Astrocyte (in vitro differentiated cells and primary cell): ENCODE data around the gene BEND6. TPM values are rescaled to one million over a fixed set of nuclear protein-coding genes. Genes with fewer than 3 reads are reported as not detected.

Source experiments
- DNase-seq: peaks from one replicate; pipeline ENCODE4 v3.0.0-alpha.2; 2010; ENCODE audit warnings: low read depth
- FAIRE-seq: peaks from 2 replicates; lab custom pipeline; 2011; peaks lifted over from hg19 to GRCh38; lab: Jason Lieb, UNC
- H2AFZ ChIP-seq: 2 replicates; pipeline ENCODE4 v1.6.0; 2012; ENCODE audit warnings: low read depth, low read length, inconsistent platforms
- H3K27ac ChIP-seq: 2 replicates; pipeline ENCODE4 v1.5.1; 2011; ENCODE audit warnings: low read depth, low read length, inconsistent platforms
- H3K27me3 ChIP-seq: 2 replicates; pipeline ENCODE4 v1.6.0; 2011; ENCODE audit warnings: low read length, inconsistent platforms; ENCODE audit not compliant: insufficient read depth
- H3K36me3 ChIP-seq: 2 replicates; pipeline ENCODE4 v1.5.1; 2011; ENCODE audit warnings: low read length, inconsistent platforms; ENCODE audit not compliant: insufficient read depth
- H3K4me1 ChIP-seq: 2 replicates; pipeline ENCODE4 v1.5.1; 2011; ENCODE audit warnings: low read length, inconsistent platforms; ENCODE audit not compliant: insufficient read depth
- H3K4me2 ChIP-seq: 2 replicates; pipeline ENCODE4 v1.6.0; 2012; ENCODE audit warnings: low read length, inconsistent platforms
- H3K4me3 ChIP-seq: 2 replicates; pipeline ENCODE4 v1.5.1; 2011; ENCODE audit warnings: low read depth, mild to moderate bottlenecking, low read length, inconsistent platforms; ENCODE audit not compliant: insufficient read depth
- H3K79me2 ChIP-seq: 2 replicates; pipeline ENCODE4 v1.6.0; 2012; ENCODE audit warnings: mild to moderate bottlenecking, low read length, inconsistent platforms; ENCODE audit not compliant: insufficient read depth
- H3K9ac ChIP-seq: 2 replicates; pipeline ENCODE4 v1.6.0; 2012; ENCODE audit warnings: mild to moderate bottlenecking, low read length, inconsistent platforms
- H3K9me3 ChIP-seq: 2 replicates; pipeline ENCODE4 v1.5.1; 2012; ENCODE audit warnings: low read depth, mild to moderate bottlenecking, low read length, inconsistent platforms; ENCODE audit not compliant: insufficient read depth
- H4K20me1 ChIP-seq: 2 replicates; pipeline ENCODE4 v1.6.0; 2012; ENCODE audit warnings: low read length, inconsistent platforms; ENCODE audit not compliant: insufficient read depth
- H3K27ac Mint-ChIP-seq: one replicate; pipeline ENCODE4 v1.8.0; 2021; ENCODE audit warnings: mild to moderate bottlenecking, mixed read lengths; ENCODE audit not compliant: unreplicated experiment
- H3K27me3 Mint-ChIP-seq: one replicate; pipeline ENCODE4 v1.8.0; 2021; ENCODE audit warnings: low read depth, mixed read lengths; ENCODE audit not compliant: unreplicated experiment
- H3K36me3 Mint-ChIP-seq: one replicate; pipeline ENCODE4 v1.8.0; 2021; ENCODE audit warnings: low read depth, mixed read lengths; ENCODE audit not compliant: unreplicated experiment
- H3K4me1 Mint-ChIP-seq: one replicate; pipeline ENCODE4 v1.8.0; 2021; ENCODE audit warnings: low read depth, mixed read lengths; ENCODE audit not compliant: unreplicated experiment
- H3K4me3 Mint-ChIP-seq: one replicate; pipeline ENCODE4 v1.8.0; 2021; ENCODE audit warnings: mild to moderate bottlenecking, moderate library complexity, mixed read lengths; ENCODE audit not compliant: unreplicated experiment
- H3K9me3 Mint-ChIP-seq: one replicate; pipeline ENCODE4 v1.8.0; 2021; ENCODE audit warnings: mild to moderate bottlenecking, mixed read lengths; ENCODE audit not compliant: unreplicated experiment
- CTCF ChIP-seq: IDR thresholded peaks from 2 replicates; pipeline ENCODE4 v1.5.1; 2011; ENCODE audit warnings: low read depth, mild to moderate bottlenecking, inconsistent platforms, low read length, moderate library complexity; ENCODE audit not compliant: insufficient read depth
- EZH2 ChIP-seq: IDR thresholded peaks from 2 replicates; pipeline ENCODE4 v1.6.1; 2012; ENCODE audit warnings: mild to moderate bottlenecking, low read length, inconsistent platforms; ENCODE audit not compliant: insufficient read depth
- total RNA-seq: library from RNA; stranded (reverse); gene quantifications from 2 replicates; pipeline ENCODE4 v1.2.1, GENCODE V29; 2021

BEND6 gene
- total RNA-seq, 1 donor from 2014 or later: 8.3 TPM

GRCh38 chr6:56949925-56950495 lies 4.9 kb upstream of the BEND6 start:
- Histone ChIP-seq H3K79me2 (peaks cover 27% of the 10 kb centered on the region), H3K36me3 (peaks cover 6% of the 10 kb centered on the region), H3K4me2 (peak overlapping the region; percentile 20), H3K27me3 (no peaks in the 10 kb centered on the region), H3K4me1 (peaks cover 23% of the 10 kb centered on the region), H3K4me3 (no peak overlapping the region), H4K20me1 (peaks cover 8% of the 10 kb centered on the region), H3K27ac (peak overlapping the region; percentile 25), H2AFZ (no peak overlapping the region), H3K9me3 (no peaks in the 10 kb centered on the region), H3K9ac (no peak overlapping the region)
- DNase-seq: peak; percentile 55
- H3K27ac Mint-ChIP-seq: peak overlapping the region; percentile 27
- H3K4me1 Mint-ChIP-seq: peaks cover 14% of the 10 kb centered on the region
- no peak overlapping the region for H3K4me3 Mint-ChIP-seq
- peaks cover 9% of the 10 kb centered on the region for H3K36me3 Mint-ChIP-seq
- H3K9me3 Mint-ChIP-seq: no peaks in the 10 kb centered on the region
- no peak for TF ChIP-seq EZH2
- no peak for TF ChIP-seq CTCF
- H3K27me3 Mint-ChIP-seq: no peaks in the 10 kb centered on the region
- FAIRE-seq: no peak

GRCh38 chr6:56951049-56951831 lies 3.7 kb upstream of the BEND6 start:
- H3K36me3 Mint-ChIP-seq: peaks cover 9% of the 10 kb centered on the region
- peaks cover 16% of the 10 kb centered on the region for H3K4me1 Mint-ChIP-seq
- no peak overlapping the region for H2AFZ ChIP-seq
- peaks cover 8% of the 10 kb centered on the region for H4K20me1 ChIP-seq
- no peak for FAIRE-seq
- H3K4me3 Mint-ChIP-seq: no peak overlapping the region
- no peaks in the 10 kb centered on the region for H3K9me3 ChIP-seq
- H3K9me3 Mint-ChIP-seq: no peaks in the 10 kb centered on the region
- DNase-seq: no peak
- peak overlapping the region; percentile 2 for H3K4me2 ChIP-seq
- no peak overlapping the region for H3K4me3 ChIP-seq
- no peak overlapping the region for H3K9ac ChIP-seq
- H3K27ac Mint-ChIP-seq: no peak overlapping the region
- peaks cover 30% of the 10 kb centered on the region for H3K4me1 ChIP-seq
- H3K27ac ChIP-seq: no peak overlapping the region
- H3K27me3 ChIP-seq: no peaks in the 10 kb centered on the region
- TF ChIP-seq CTCF (no peak), EZH2 (no peak)
- peaks cover 29% of the 10 kb centered on the region for H3K79me2 ChIP-seq
- H3K27me3 Mint-ChIP-seq: no peaks in the 10 kb centered on the region
- peaks cover 6% of the 10 kb centered on the region for H3K36me3 ChIP-seq
